ENCODE data around the gene FKBP5. TPM values are rescaled to one million over a fixed set of nuclear protein-coding genes. Genes with fewer than 3 reads are reported as not detected.

Gene FKBP5
- total and polyA plus RNA-seq, 12 donors, result 20.3 to 199 (median 48.6) TPM

DNA sequence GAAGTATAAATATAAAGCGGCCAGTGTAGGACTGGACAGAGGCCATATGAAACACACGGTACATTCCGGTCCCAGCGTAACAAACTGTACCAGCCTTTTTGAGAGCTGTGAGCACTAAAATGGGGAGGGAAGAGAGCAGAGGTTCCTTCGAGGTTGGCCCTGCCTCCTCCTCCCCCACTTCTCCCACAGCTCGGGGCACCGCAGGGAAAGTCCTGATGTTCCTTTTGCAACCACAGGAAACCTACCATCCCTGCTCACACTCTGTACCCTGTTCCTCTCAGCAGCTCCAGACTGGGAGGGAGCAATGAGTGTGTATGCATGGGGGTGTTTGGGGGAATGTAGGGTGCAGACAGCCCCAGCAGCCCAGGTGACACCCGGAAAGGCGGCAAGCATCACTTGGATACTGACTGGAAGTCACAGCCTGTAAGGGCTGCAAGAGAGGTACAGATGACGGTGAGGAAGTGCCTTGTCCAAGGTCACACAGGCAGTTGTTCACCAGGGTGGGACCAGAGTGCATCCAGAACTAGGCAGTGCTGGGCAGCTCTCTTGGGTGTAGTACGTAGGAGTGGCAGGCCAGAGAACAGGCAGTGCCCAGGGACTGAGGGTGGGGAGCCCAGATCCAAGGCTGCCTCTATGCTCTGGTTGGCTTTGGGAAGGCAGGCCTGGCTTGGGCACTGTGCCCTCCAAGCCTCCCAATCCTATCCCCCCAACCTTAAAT is 37.2 kb upstream of the FKBP5 start:
- intact Hi-C loops (cut with DNase I), result loop anchor here in 6 of 10 donors (2.0 to 5.0 kb wide), 3 partner anchors 34 to 39 kb away; partner anchors contain the start of gene FKBP5 (in 5 of the 6)
- WGBS, 2 donors, result 30 to 34% methylated on average over 11 of the region's 11 CpGs
- DNase-seq (peak; percentile 13 to 57), ATAC-seq (peak in 5 of 8 donors; percentile 23 to 64 (median 30))
- Histone ChIP-seq H3K36me3 (no peaks in the 10 kb centered on the region), H3K4me1 (peaks cover 27 to 93% (median 63%) of the 10 kb centered on the region in 9 donors), H3K27ac (peak overlapping the region; percentile 59 to 100 (median 98)), H3K4me3 (no peak overlapping the region), H3K27me3 (no peaks in the 10 kb centered on the region), H3K9me3 (no peaks in the 10 kb centered on the region)
- TF ChIP-seq, protein P1, sequence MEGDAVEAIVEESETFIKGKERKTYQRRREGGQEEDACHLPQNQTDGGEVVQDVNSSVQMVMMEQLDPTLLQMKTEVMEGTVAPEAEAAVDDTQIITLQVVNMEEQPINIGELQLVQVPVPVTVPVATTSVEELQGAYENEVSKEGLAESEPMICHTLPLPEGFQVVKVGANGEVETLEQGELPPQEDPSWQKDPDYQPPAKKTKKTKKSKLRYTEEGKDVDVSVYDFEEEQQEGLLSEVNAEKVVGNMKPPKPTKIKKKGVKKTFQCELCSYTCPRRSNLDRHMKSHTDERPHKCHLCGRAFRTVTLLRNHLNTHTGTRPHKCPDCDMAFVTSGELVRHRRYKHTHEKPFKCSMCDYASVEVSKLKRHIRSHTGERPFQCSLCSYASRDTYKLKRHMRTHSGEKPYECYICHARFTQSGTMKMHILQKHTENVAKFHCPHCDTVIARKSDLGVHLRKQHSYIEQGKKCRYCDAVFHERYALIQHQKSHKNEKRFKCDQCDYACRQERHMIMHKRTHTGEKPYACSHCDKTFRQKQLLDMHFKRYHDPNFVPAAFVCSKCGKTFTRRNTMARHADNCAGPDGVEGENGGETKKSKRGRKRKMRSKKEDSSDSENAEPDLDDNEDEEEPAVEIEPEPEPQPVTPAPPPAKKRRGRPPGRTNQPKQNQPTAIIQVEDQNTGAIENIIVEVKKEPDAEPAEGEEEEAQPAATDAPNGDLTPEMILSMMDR (IDR thresholded peaks at IDR 0.05), result no peak

DNA sequence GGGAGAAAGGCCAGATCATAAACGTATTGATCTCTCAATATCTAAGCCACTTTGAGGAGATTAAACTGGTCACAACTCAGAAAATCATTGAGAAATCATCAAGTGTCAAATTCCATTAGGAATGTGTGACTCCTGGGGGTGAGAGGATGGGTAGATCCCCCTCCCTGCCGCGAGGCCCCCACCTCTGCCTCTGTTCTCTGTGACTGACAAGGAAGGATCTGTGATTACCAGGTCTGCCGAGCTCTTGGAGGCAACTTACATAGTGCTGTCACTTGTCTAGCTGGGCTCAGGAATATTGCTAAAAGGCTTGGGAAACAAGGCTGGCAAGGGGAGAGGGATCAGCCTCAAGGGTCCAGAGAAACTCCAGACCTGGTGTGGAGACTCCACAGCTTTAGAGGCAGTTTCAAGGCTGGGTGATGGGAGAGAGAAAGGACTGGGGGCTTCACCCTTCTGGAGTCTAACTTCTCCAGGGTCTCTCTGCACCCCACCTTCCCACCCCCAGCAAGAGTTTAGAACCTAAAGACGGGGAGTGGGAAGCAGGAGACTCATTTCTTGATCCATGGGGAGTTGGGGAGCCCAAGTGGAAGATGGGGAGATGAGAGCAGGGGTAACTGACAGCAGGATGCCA is 36.5 kb upstream of the FKBP5 start:
- Histone ChIP-seq H3K36me3 (no peaks in the 10 kb centered on the region), H3K27me3 (no peaks in the 10 kb centered on the region), H3K27ac (peak overlapping the region; percentile 59 to 100 (median 98)), H3K4me1 (peaks cover 31 to 93% (median 67%) of the 10 kb centered on the region in 9 donors), H3K9me3 (no peaks in the 10 kb centered on the region), H3K4me3 (no peak overlapping the region)
- no peak for DNase-seq
- 57 to 68% methylated on average over 5 of the region's 5 CpGs for WGBS, 2 donors
- no peak for ATAC-seq
- intact Hi-C loops (cut with DNase I), result loop anchor here in 5 of 10 donors (2.0 to 5.0 kb wide), 3 partner anchors 33 to 38 kb away; partner anchors contain the start of gene FKBP5 (in 4 of the 5)
- TF ChIP-seq, protein P1 (IDR thresholded peaks at IDR 0.05), result no peak

GRCh38 chr6:35724471-35724870 is 35.8 kb upstream of the FKBP5 start:
- ATAC-seq (no peak), DNase-seq (no peak)
- H3K4me1 ChIP-seq, result peaks cover 38 to 93% (median 71%) of the 10 kb centered on the region in 9 donors
- TF ChIP-seq, protein P1 (IDR thresholded peaks at IDR 0.05), result no peak
- no peaks in the 10 kb centered on the region for H3K9me3 ChIP-seq
- no peak overlapping the region for H3K4me3 ChIP-seq
- intact Hi-C loops (cut with DNase I), result loop anchor here in 1 of 10 donors (2.0 kb wide), 1 partner anchor 36 kb away; the partner anchor contains the start of gene FKBP5
- peak overlapping the region in 5 of 10 donors; percentile 1 to 100 (median 100) for H3K27ac ChIP-seq
- no peaks in the 10 kb centered on the region for H3K27me3 ChIP-seq
- WGBS, 2 donors, result 89 to 93% methylated on average over 2 of the region's 2 CpGs
- no peaks in the 10 kb centered on the region for H3K36me3 ChIP-seq

GRCh38 chr6:35724059-35724458 is 35.3 kb upstream of the FKBP5 start:
- H3K36me3 ChIP-seq, result no peaks in the 10 kb centered on the region
- H3K9me3 ChIP-seq, result no peaks in the 10 kb centered on the region
- H3K27me3 ChIP-seq, result no peaks in the 10 kb centered on the region
- intact Hi-C loops (cut with DNase I), result loop anchor here in 1 of 10 donors (2.0 kb wide), 1 partner anchor 35 kb away; the partner anchor contains the start of gene FKBP5
- DNase-seq, result no peak
- WGBS, 2 donors, result 87 to 90% methylated on average over 4 of the region's 4 CpGs
- H3K4me3 ChIP-seq, result no peak overlapping the region
- peak overlapping the region in 7 of 10 donors; percentile 1 to 100 (median 27) for H3K27ac ChIP-seq
- peaks cover 39 to 93% (median 71%) of the 10 kb centered on the region in 9 donors for H3K4me1 ChIP-seq
- no peak for ATAC-seq
- TF ChIP-seq, protein P1 (IDR thresholded peaks at IDR 0.05), result no peak

Data from heart right ventricle (tissue), 16 donors.